Naive B cell (primary cell): Measurements from ENCODE around the gene SSR1. TPM values are rescaled to one million over a fixed set of nuclear protein-coding genes. Genes with fewer than 3 reads are reported as not detected.
"Not testable (repeated sequence)": the region's sequence is repeated elsewhere in the genome, so short reads cannot be mapped to it uniquely, and the experiment has no call there.

Source experiments
- ATAC-seq, 2 donors: fragments of 150-1000 bp; cut with Tn5 transposase; 2 replicates each; pipeline ENCODE4 v1.10.0; 2021; ENCODE audit warnings: low read depth in 2 of 2, mild to moderate bottlenecking in 2 of 2, moderate library complexity in 2 of 2
- DNase-seq: peaks from one replicate; pipeline ENCODE4 v3.0.0; 2022
- H3K27ac Mint-ChIP-seq, 6 donors: one replicate each; pipeline ENCODE4 v1.8.0; 2020 to 2022; ENCODE audit warnings: mild to moderate bottlenecking in 6 of 6, mixed read lengths in 6 of 6, moderate library complexity in 5 of 6, inconsistent platforms in 2 of 6
- H3K27me3 Mint-ChIP-seq, 3 donors: one replicate each; pipeline ENCODE4 v1.8.0; 2021 to 2022; ENCODE audit warnings: mixed read lengths in 3 of 3, mild to moderate bottlenecking in 1 of 3
- H3K36me3 Mint-ChIP-seq, 2 donors: one replicate each; pipeline ENCODE4 v1.8.0; 2020 to 2022; ENCODE audit warnings: mixed read lengths in 2 of 2, inconsistent platforms in 1 of 2, mild to moderate bottlenecking in 1 of 2
- H3K4me1 Mint-ChIP-seq, 3 donors: one replicate each; pipeline ENCODE4 v1.8.0; 2020 to 2022; ENCODE audit warnings: mixed read lengths in 3 of 3, inconsistent platforms in 1 of 3, mild to moderate bottlenecking in 1 of 3, moderate library complexity in 1 of 3
- H3K4me3 Mint-ChIP-seq, 8 donors: one replicate each; pipeline ENCODE4 v1.8.0; 2020 to 2022; ENCODE audit warnings: mild to moderate bottlenecking in 8 of 8, mixed read lengths in 8 of 8, moderate library complexity in 8 of 8, inconsistent platforms in 2 of 8
- H3K9me3 Mint-ChIP-seq, 7 donors: one replicate each; pipeline ENCODE4 v1.8.0; 2020 to 2022; ENCODE audit warnings: mixed read lengths in 7 of 7, mild to moderate bottlenecking in 5 of 7, inconsistent platforms in 2 of 7, moderate library complexity in 1 of 7
- polyA plus RNA-seq, 6 donors: library from polyadenylated mRNA; unstranded; fragments of 300-500 nt; fragmentation: Illumina TruSeq; gene quantifications; one replicate each; pipeline ENCODE4 v1.2.3, GENCODE V29; 2021; ENCODE audit warnings: low read depth in 6 of 6

The SSR1 gene
- polyA plus RNA-seq, 6 donors from 2014 or later: 122 to 167 (median 147) TPM

DNA sequence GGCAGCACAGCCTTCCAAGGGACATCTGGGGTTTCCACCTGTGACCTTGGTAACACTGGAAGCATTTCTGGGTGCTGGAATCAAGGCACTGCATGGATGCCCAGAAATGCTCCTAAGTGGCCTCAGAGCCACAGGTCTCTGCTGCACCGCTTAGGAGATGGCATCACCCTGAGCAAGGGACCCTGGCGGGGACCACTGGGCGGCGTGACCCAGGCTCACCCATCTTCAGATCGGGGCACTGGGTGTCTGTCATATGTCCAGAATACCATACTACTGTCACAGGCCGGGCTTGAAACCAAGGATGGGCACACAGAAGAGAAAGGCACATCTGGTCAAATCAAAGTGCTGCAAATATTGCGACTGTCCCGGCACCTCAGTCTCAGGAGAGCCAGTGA, 45.9 kb downstream of the SSR1 start:
- Mint-ChIP-seq H3K9me3 (peaks cover 0 to 4% (median 0%) of the 10 kb centered on the region in 7 donors), H3K4me1 (peaks cover 5 to 7% (median 7%) of the 10 kb centered on the region in 3 donors), H3K36me3 (peaks cover 0 to 12% of the 10 kb centered on the region in 2 donors), H3K27me3 (peaks cover 0 to 5% (median 5%) of the 10 kb centered on the region in 3 donors), H3K27ac (no peak overlapping the region), H3K4me3 (no peak overlapping the region)
- ATAC-seq (no peak), DNase-seq (no peak)

DNA sequence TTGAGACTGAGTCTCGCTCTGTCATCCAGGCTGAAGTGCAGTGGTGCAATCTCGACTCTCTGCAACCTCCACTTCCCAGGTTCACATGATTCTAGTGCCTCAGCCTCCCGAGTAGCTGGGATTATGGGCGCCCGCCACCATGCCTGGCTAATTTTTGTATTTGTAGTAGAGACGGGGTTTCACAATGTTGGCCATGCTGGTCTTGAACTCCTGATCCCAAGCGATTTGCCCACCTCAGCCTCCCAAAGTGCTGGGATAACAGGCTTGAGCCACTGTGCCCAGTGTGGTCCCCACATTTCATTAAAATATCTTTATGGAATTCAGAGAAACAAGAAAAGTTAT, 47.6 kb downstream of the SSR1 start:
- not testable (repeated sequence) for H3K9me3 Mint-ChIP-seq, H3K27ac Mint-ChIP-seq, H3K4me3 Mint-ChIP-seq, DNase-seq, ATAC-seq
- Mint-ChIP-seq H3K27me3 (peaks cover 0 to 14% (median 14%) of the 10 kb centered on the region in 3 donors), H3K4me1 (peaks cover 18 to 24% (median 22%) of the 10 kb centered on the region in 3 donors), H3K36me3 (peaks cover 0 to 12% of the 10 kb centered on the region in 2 donors)

DNA sequence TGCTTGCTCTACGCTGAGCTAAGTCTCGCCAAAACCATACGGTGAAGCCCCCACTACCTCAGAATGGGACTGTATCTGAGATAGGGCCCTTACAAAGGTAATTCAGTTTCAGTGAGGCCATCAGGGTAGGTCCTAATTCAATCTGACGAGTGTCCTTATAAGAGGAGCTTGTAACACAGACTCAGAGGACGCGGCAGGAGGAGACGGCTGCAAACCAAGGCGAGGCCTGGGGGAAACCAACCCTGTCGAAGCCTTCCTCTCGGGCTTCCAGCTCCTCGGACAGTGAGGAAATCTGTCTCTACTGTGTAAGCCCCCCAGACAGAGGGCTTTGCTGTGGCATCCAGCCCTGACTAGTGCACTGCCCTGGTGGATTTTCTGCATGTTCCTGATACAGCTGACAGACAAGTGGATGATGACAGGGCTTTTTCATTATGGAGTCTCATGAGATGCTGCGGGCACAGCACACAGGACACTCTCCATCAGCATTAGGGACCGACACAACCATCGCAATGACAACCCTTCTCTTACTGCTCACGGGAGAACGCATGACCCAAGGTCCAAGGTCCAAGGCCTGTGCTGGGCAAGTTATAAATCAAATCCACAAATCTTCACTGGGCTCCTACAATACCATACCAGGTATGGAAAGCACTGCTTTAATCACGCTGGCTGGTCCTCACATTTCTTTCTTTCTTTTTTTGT, 48.2 kb downstream of the SSR1 start:
- Mint-ChIP-seq H3K36me3 (peaks cover 0 to 12% of the 10 kb centered on the region in 2 donors), H3K4me1 (peaks cover 20 to 26% (median 23%) of the 10 kb centered on the region in 3 donors), H3K27ac (no peak overlapping the region), H3K4me3 (peak overlapping the region in 1 of 8 donors; percentile 23), H3K9me3 (peaks cover 0 to 4% (median 0%) of the 10 kb centered on the region in 7 donors), H3K27me3 (peaks cover 0 to 17% (median 16%) of the 10 kb centered on the region in 3 donors)
- DNase-seq (no peak), ATAC-seq (no peak)

DNA sequence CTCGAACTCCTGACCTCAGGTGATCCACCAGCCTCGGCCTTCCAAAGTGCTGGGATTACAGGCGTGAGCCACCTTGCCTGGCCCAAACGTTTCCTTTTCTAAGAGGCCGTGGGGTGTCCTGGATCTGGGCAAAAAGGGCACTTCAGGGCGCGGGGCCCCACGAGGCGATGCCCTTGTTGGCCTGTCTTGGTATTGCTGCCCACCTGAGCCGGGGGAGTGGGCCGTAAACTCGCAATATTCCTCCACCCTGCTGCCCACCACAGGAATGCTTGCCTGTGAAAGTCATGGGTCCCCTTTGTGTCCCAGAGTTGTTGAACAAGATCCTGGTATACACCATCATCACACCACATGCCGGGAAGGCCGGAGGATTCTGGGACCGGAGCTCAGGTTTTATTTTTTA, 49.0 kb downstream of the SSR1 start:
- Mint-ChIP-seq H3K4me3 (peak overlapping the region in 1 of 8 donors; percentile 15), H3K36me3 (peaks cover 0 to 12% of the 10 kb centered on the region in 2 donors), H3K27ac (no peak overlapping the region), H3K27me3 (peaks cover 0 to 25% (median 16%) of the 10 kb centered on the region in 3 donors), H3K4me1 (peaks cover 20 to 27% (median 26%) of the 10 kb centered on the region in 3 donors), H3K9me3 (peaks cover 0 to 4% (median 0%) of the 10 kb centered on the region in 7 donors)
- DNase-seq (no peak), ATAC-seq (no peak)

DNA sequence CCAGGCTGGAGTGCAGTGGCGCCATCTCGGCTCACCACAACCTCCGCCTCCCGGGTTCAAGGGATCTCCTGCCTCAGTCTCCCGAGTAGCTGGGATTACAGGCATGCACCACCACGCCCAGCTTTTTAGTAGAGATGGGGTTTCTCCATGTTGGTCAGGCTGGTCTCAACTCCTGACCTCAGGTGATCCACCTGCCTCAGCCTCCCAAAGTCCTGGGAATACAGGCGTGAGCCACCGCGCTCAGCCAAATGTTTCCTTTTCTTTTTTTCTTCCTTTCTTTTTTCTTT, 49.5 kb downstream of the SSR1 start:
- peaks cover 0 to 12% of the 10 kb centered on the region in 2 donors for H3K36me3 Mint-ChIP-seq
- H3K4me1 Mint-ChIP-seq: peaks cover 20 to 30% (median 26%) of the 10 kb centered on the region in 3 donors
- peak overlapping the region in 1 of 8 donors; percentile 28 for H3K4me3 Mint-ChIP-seq
- H3K27ac Mint-ChIP-seq, DNase-seq, H3K9me3 Mint-ChIP-seq, ATAC-seq: not testable (repeated sequence)
- peaks cover 0 to 25% (median 16%) of the 10 kb centered on the region in 3 donors for H3K27me3 Mint-ChIP-seq

GRCh38 chr6:7262746-7263518, 50.1 kb downstream of the SSR1 start:
- peak overlapping the region in 7 of 8 donors; percentile 37 to 95 (median 84) for H3K4me3 Mint-ChIP-seq

DNA sequence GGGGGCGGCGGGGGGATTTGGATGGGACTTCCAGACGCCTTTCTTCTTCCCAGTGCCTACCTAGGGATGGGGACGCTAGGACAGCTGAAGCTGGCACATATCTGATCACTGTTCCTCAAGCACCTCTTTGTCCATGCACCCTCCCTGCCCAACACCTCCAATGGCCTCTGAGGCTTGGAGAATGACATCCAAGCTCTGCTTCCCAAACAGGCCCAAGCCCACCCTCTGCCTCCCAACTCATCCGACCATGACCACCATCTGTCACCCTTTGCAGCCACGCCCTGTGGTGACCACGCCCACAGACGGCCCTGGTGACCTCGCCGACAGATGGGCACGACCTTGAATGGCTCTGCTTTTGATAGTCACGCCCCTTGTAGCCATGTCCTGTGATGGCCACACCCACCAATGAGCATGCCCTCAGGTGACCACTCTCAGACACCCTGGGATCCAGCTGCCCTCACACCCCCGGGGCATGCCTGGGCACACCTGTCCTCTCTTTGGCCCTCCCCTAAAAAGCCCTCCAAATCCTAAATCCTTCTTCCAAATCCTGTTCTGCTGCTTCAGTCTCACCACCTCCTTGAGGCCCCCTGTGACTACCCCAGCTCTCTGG, 51.0 kb downstream of the SSR1 start:
- DNase-seq (no peak), ATAC-seq (no peak)
- peak overlapping the region in 1 of 6 donors; percentile 52 for H3K27ac Mint-ChIP-seq

More at GRCh38 chr6:7262746-7263518, 50.1 kb downstream of the SSR1 start:
- DNase-seq (no peak), ATAC-seq (no peak)
- peaks cover 20 to 31% (median 30%) of the 10 kb centered on the region in 3 donors for H3K4me1 Mint-ChIP-seq
- H3K27me3 Mint-ChIP-seq: peaks cover 0 to 25% (median 16%) of the 10 kb centered on the region in 3 donors
- H3K9me3 Mint-ChIP-seq: peaks cover 0 to 4% (median 0%) of the 10 kb centered on the region in 7 donors
- peaks cover 0 to 6% of the 10 kb centered on the region in 2 donors for H3K36me3 Mint-ChIP-seq
- no peak overlapping the region for H3K27ac Mint-ChIP-seq

GRCh38 chr6:7261032-7261841, 51.8 kb downstream of the SSR1 start:
- Mint-ChIP-seq H3K27ac (peak overlapping the region; percentile 16 to 95 (median 65)), H3K9me3 (peaks cover 0 to 3% (median 0%) of the 10 kb centered on the region in 7 donors), H3K4me1 (peaks cover 20 to 31% (median 30%) of the 10 kb centered on the region in 3 donors), H3K4me3 (peak overlapping the region; percentile 84 to 96 (median 94)), H3K36me3 (no peaks in the 10 kb centered on the region), H3K27me3 (peaks cover 0 to 25% (median 16%) of the 10 kb centered on the region in 3 donors)
- DNase-seq (peak; percentile 48), ATAC-seq (peak; percentile 87)

More for the DNA sequence above, 51.0 kb downstream of the SSR1 start:
- H3K36me3 Mint-ChIP-seq: no peaks in the 10 kb centered on the region
- peaks cover 20 to 31% (median 30%) of the 10 kb centered on the region in 3 donors for H3K4me1 Mint-ChIP-seq
- H3K9me3 Mint-ChIP-seq: peaks cover 0 to 4% (median 0%) of the 10 kb centered on the region in 7 donors
- peak overlapping the region; percentile 84 to 96 (median 94) for H3K4me3 Mint-ChIP-seq
- H3K27me3 Mint-ChIP-seq: peaks cover 0 to 25% (median 16%) of the 10 kb centered on the region in 3 donors

DNA sequence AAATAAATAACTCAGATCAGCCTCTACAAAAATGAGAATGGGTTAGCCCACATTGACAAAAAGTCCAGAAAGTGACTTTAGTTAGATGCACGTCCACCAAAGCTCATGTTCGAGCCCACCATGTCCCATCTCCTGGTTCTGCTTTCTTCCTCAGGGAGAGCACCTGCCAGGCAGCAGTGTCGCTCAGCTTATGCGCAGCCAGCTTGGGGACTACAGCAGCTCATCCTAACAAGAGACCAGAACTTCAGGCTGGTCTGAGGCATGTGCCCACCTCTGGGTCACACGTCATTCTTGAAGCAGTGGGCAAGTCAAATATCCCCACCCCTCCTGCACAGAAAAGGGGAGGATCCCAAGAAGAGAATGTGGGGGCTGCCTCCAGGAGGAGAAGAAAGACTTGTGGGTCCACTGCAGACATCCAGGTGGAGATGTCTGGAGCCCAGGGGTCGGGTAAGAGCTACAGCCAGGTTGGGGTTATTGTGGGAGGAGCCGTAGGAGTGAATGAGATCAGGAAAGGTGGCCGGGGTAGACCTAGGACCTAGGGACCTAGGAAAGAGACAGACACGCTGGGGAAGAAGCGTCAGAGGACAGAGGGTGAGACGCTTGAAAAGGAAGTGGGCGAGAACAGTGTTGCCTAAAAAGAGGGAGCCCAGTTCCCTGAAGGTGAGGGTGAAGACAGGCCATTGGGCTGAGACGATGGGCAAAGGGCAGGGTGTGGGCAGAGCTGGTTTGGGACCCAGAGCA, 52.5 kb downstream of the SSR1 start:
- Mint-ChIP-seq H3K4me1 (peaks cover 20 to 31% (median 30%) of the 10 kb centered on the region in 3 donors), H3K9me3 (peaks cover 0 to 3% (median 0%) of the 10 kb centered on the region in 7 donors), H3K4me3 (peak overlapping the region; percentile 84 to 96 (median 94)), H3K27ac (peak overlapping the region in 4 of 6 donors; percentile 13 to 91 (median 64)), H3K36me3 (no peaks in the 10 kb centered on the region), H3K27me3 (peaks cover 0 to 25% (median 16%) of the 10 kb centered on the region in 3 donors)
- DNase-seq (no peak), ATAC-seq (peak; percentile 16 to 17)

- peaks cover 0 to 25% (median 16%) of the 10 kb centered on the region in 3 donors for H3K27me3 Mint-ChIP-seq
Observed at GRCh38 chr6:7258231-7258763, 54.7 kb downstream of the SSR1 start.

GRCh38 chr6:7257521-7258230, 55.3 kb downstream of the SSR1 start:
- ATAC-seq (no peak), DNase-seq (no peak)
- peaks cover 0 to 25% (median 16%) of the 10 kb centered on the region in 3 donors for H3K27me3 Mint-ChIP-seq
- H3K9me3 Mint-ChIP-seq: peaks cover 0 to 3% (median 0%) of the 10 kb centered on the region in 7 donors
- H3K4me1 Mint-ChIP-seq: peaks cover 20 to 30% (median 28%) of the 10 kb centered on the region in 3 donors
- peak overlapping the region in 1 of 8 donors; percentile 35 for H3K4me3 Mint-ChIP-seq
- H3K36me3 Mint-ChIP-seq: no peaks in the 10 kb centered on the region
- H3K27ac Mint-ChIP-seq: no peak overlapping the region

More at GRCh38 chr6:7258231-7258763, 54.7 kb downstream of the SSR1 start:
- Mint-ChIP-seq H3K9me3 (peaks cover 0 to 3% (median 0%) of the 10 kb centered on the region in 7 donors), H3K4me1 (peaks cover 20 to 31% (median 30%) of the 10 kb centered on the region in 3 donors), H3K4me3 (peak overlapping the region in 1 of 8 donors; percentile 57), H3K27ac (peak overlapping the region in 1 of 6 donors; percentile 81), H3K36me3 (no peaks in the 10 kb centered on the region)
- DNase-seq: no peak
- no peak for ATAC-seq
